IMR-90 (cell line): ENCODE results near the gene FRY. TPM values are rescaled to one million over a fixed set of nuclear protein-coding genes. Genes with fewer than 3 reads are reported as not detected.
A peak's percentile ranks its signal among the peaks of the same experiment; 100 is the strongest.

Experiments
- ATAC-seq: fragments of 200-7000 bp; cut with Tn5 transposase; 2 replicates; pipeline ENCODE4 v1.9.1; 2020; ENCODE audit warnings: low read depth, mild to moderate bottlenecking, moderate library complexity
- BruUV-seq: library from RNA; stranded (reverse); fragments of 400-500 nt; replicated peaks from 2 replicates; lab custom pipeline; 2021; lab: Mats Ljungman, UMichigan
- CTCF ChIA-PET: fragments of 300-600 bp; formaldehyde crosslinking; extraction: SDS; loops from one replicate; lab custom pipeline; 2021; ENCODE audit warnings: antibody characterized with exemption; lab: Yijun Ruan, JAX
- POLR2A ChIA-PET: fragments of 300-600 bp; sonication (Branson Sonifier 250); formaldehyde crosslinking; loops from one replicate; lab custom pipeline; 2022; ENCODE audit warnings: antibody characterized with exemption; ENCODE audit not compliant: unreplicated experiment; lab: Charles Lee
- DNase-seq: peaks from one replicate; pipeline ENCODE4 v3.0.0; 2013
- H2AFZ ChIP-seq: replicated peaks from 2 replicates; pipeline ENCODE3; 2013; ENCODE audit warnings: low read length, mild to moderate bottlenecking; ENCODE audit not compliant: poor library complexity
- H2AK5ac ChIP-seq: 2 replicates; pipeline ENCODE4 v1.6.1; 2013; ENCODE audit warnings: low read depth, low read length, inconsistent platforms
- H2AK9ac ChIP-seq: replicated peaks from 2 replicates; pipeline ENCODE3; 2013; ENCODE audit warnings: mild to moderate bottlenecking, low read depth, low read length, moderate library complexity; ENCODE audit not compliant: poor library complexity
- H2BK120ac ChIP-seq: 2 replicates; pipeline ENCODE4 v1.6.1; 2013; ENCODE audit warnings: low read depth, low read length, inconsistent platforms
- H2BK15ac ChIP-seq: 3 replicates; pipeline ENCODE4 v1.6.1; 2013; ENCODE audit warnings: low read depth, low read length, inconsistent platforms
- H2BK20ac ChIP-seq: 2 replicates; pipeline ENCODE4 v1.6.1; 2013; ENCODE audit warnings: low read depth, mild to moderate bottlenecking, inconsistent platforms, low read length, moderate library complexity
- H2BK5ac ChIP-seq: 2 replicates; pipeline ENCODE4 v1.6.1; 2013; ENCODE audit warnings: mild to moderate bottlenecking, low read depth, low read length, inconsistent platforms; ENCODE audit not compliant: poor library complexity, severe bottlenecking
- H3K14ac ChIP-seq: replicated peaks from 2 replicates; pipeline ENCODE4 v1.6.1; 2013; ENCODE audit warnings: low read depth, low read length, inconsistent platforms
- H3K18ac ChIP-seq: 2 replicates; pipeline ENCODE4 v1.6.1; 2013; ENCODE audit warnings: low read depth, low read length, control low read depth
- H3K23ac ChIP-seq: 2 replicates; pipeline ENCODE4 v1.6.1; 2013; ENCODE audit warnings: low read depth, low read length, inconsistent platforms
- H3K27ac ChIP-seq: 2 replicates; pipeline ENCODE4 v1.5.1; 2013; ENCODE audit warnings: mild to moderate bottlenecking, control low read depth, low read length; ENCODE audit not compliant: insufficient read depth
- H3K27me3 ChIP-seq: 2 replicates; pipeline ENCODE4 v1.6.1; 2013; ENCODE audit warnings: low read length; ENCODE audit not compliant: control insufficient read depth, insufficient read depth
- H3K36me3 ChIP-seq: 2 replicates; pipeline ENCODE4 v1.6.1; 2013; ENCODE audit warnings: low read length, mixed read lengths; ENCODE audit not compliant: control insufficient read depth, insufficient read depth
- H3K4ac ChIP-seq: 2 replicates; pipeline ENCODE4 v1.6.1; 2013; ENCODE audit warnings: low read depth, low read length, inconsistent platforms
- H3K4me1 ChIP-seq: 2 replicates; pipeline ENCODE4 v1.6.1; 2013; ENCODE audit warnings: low read length, mixed read lengths; ENCODE audit not compliant: control insufficient read depth, insufficient read depth
- H3K4me2 ChIP-seq: 2 replicates; pipeline ENCODE4 v1.6.1; 2013; ENCODE audit warnings: low read depth, mild to moderate bottlenecking, control low read depth, low read length, moderate library complexity
- H3K4me3 ChIP-seq: 2 replicates; pipeline ENCODE4 v1.5.1; 2013; ENCODE audit warnings: low read depth, mild to moderate bottlenecking, control low read depth, low read length, moderate library complexity; ENCODE audit not compliant: insufficient read depth
- H3K56ac ChIP-seq: 2 replicates; pipeline ENCODE4 v1.6.1; 2013; ENCODE audit warnings: low read length, inconsistent platforms; ENCODE audit not compliant: insufficient read depth; ENCODE audit errors: extremely low read depth
- H3K79me1 ChIP-seq, 2 experiments: 2 replicates each; pipeline ENCODE4 v1.6.1; 2013; ENCODE audit warnings: low read length in 2 of 2, inconsistent platforms in 1 of 2, low read depth in 1 of 2
- H3K9ac ChIP-seq: 2 replicates; pipeline ENCODE4 v1.6.1; 2013; ENCODE audit warnings: low read depth, low read length, control low read depth
- H3K9me1 ChIP-seq: 2 replicates; pipeline ENCODE4 v1.6.1; 2013; ENCODE audit warnings: low read length, inconsistent platforms; ENCODE audit not compliant: insufficient read depth
- H3K9me3 ChIP-seq: 2 replicates; pipeline ENCODE4 v1.6.1; 2013; ENCODE audit warnings: low read length; ENCODE audit not compliant: control insufficient read depth, insufficient read depth
- H4K20me1 ChIP-seq: 2 replicates; pipeline ENCODE4 v1.6.1; 2013; ENCODE audit warnings: low read length, inconsistent platforms; ENCODE audit not compliant: insufficient read depth
- H4K5ac ChIP-seq: 2 replicates; pipeline ENCODE4 v1.6.1; 2013; ENCODE audit warnings: mild to moderate bottlenecking, low read depth, low read length, control low read depth
- H4K8ac ChIP-seq, 2 experiments: 2 replicates each; pipeline ENCODE4 v1.6.1; 2013; ENCODE audit warnings: low read depth in 2 of 2, low read length in 2 of 2, control low read depth in 1 of 2, inconsistent platforms in 1 of 2
- H4K91ac ChIP-seq: 2 replicates; pipeline ENCODE4 v1.6.1; 2013; ENCODE audit warnings: low read depth, low read length, inconsistent platforms; ENCODE audit not compliant: insufficient read depth
- CEBPB ChIP-seq: IDR thresholded peaks from 2 replicates; pipeline ENCODE4 v1.6.1; 2012; ENCODE audit warnings: low read depth, low read length, improper control_type of control experiment
- CHD1 ChIP-seq: IDR thresholded peaks from 2 replicates; pipeline ENCODE4 v1.6.1; 2012; ENCODE audit warnings: low read depth, low read length, improper control_type of control experiment
- FOS ChIP-seq: fragments of 150-350 bp; IDR thresholded peaks from 2 replicates; pipeline ENCODE4 v1.6.1; 2016; ENCODE audit warnings: low read depth, low read length
- POLR2A ChIP-seq: IDR thresholded peaks from 2 replicates; pipeline ENCODE4 v1.6.1; 2012; ENCODE audit warnings: mild to moderate bottlenecking, low read depth, low read length
- WGBS, 2 experiments: methylation state at CpG; one replicate each; pipeline versions ENCODE4 v1.1.5 to v1.1.7; 2013; ENCODE audit warnings: missing lambda C conversion rate in 2 of 2; ENCODE audit not compliant: insufficient read length in 1 of 2; ENCODE audit errors: extremely low coverage in 2 of 2; 5-methylcytosine and 5-hydroxymethylcytosine counted together
- dilution Hi-C: fragments of 300-500 bp; cut with HindIII; formaldehyde crosslinking; loops from one replicate; pipeline ENCODE4 v1.14.3; 2018; ENCODE audit warnings: low sequenced_read_pairs; ENCODE audit not compliant: unreplicated experiment
- in situ Hi-C: fragments of 300-500 bp; cut with MboI; formaldehyde crosslinking; loops from 3 replicates; pipeline ENCODE4 v1.14.3; 2019; ENCODE audit warnings: low sequenced_read_pairs, inconsistent platforms, mixed read lengths
- intact Hi-C: fragments of 100-400 bp; cut with micrococcal nuclease; formaldehyde crosslinking; loops from 2 replicates; pipeline ENCODE4 v1.10.0; 2022
- polyA plus RNA-seq, 3 experiments: library from polyadenylated mRNA; depleted of rRNA; stranded (reverse); fragments of >200 nt; gene quantifications; 2 replicates each; pipeline ENCODE4 v1.2.3, GENCODE V29; 2012; ENCODE audit warnings: low replicate concordance in 1 of 3
- total RNA-seq: library from RNA; depleted of rRNA; stranded (reverse); fragments of >200 nt; gene quantifications from 2 replicates; pipeline ENCODE4 v1.2.3, GENCODE V29; 2012

Gene FRY
- total and polyA plus RNA-seq, 2 of the 4 experiments (the other 2 are of a cell fraction), result 3.0 to 4.8 TPM

DNA sequence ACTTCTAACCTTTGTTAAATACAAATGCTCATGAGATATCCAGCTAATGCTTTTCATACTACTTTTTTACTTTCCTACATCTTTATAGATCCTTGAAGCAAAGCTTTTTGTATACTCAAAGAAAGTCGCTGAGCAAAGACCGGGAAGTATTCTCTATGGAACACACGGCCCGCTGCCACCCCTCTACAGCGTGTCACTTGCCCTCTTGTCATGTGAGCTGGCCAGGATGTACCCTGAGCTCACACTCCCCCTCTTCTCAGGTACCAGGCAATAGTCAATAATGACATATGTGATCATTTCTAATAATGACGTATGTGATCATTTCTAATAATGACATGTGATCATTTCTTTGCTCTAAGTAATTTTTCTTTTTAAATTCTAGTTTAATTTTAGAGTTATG is 170.7 kb downstream of the FRY start:
- POLR2A ChIA-PET, result no interaction called here
- Histone ChIP-seq H3K9me3 (no peaks in the 10 kb centered on the region), H3K4me3 (no peak overlapping the region), H2AK5ac (0 out of 2 replicates have a peak overlapping the region, but pooled peaks have one; percentile 30), H3K56ac (no peak overlapping the region), H3K4ac (no peak overlapping the region), H3K36me3 (no peaks in the 10 kb centered on the region), H2BK5ac (no peak overlapping the region), H2BK15ac (no peak overlapping the region), H2AFZ (no peak overlapping the region), H3K27ac (no peak overlapping the region), H2BK20ac (no peak overlapping the region), H4K5ac (no peak overlapping the region), H3K9ac (no peak overlapping the region), H3K27me3 (no peaks in the 10 kb centered on the region), H3K4me1 (peaks cover 11% of the 10 kb centered on the region), H2AK9ac (no peak overlapping the region), H4K20me1 (no peaks in the 10 kb centered on the region), H3K4me2 (no peak overlapping the region), H4K8ac (no peak overlapping the region), H3K9me1 (peaks cover 5% of the 10 kb centered on the region; the same call in 1 of the 2 replicates), H3K23ac (no peak overlapping the region), H2BK120ac (no peak overlapping the region), H3K14ac (no peak overlapping the region), H4K91ac (no peak overlapping the region), H3K18ac (no peak overlapping the region), H3K79me1 (no peaks in the 10 kb centered on the region)
- ATAC-seq, result no peak
- dilution Hi-C loops (no loop called here), intact Hi-C loops (no loop called here), in situ Hi-C loops (no loop called here)
- CTCF ChIA-PET, result no interaction called here
- no peak for DNase-seq
- WGBS, 2 experiments, result no CpG with 5 or more reads among the region's 6 CpGs
- TF ChIP-seq CEBPB (no peak), POLR2A (no peak), FOS (no peak), CHD1 (no peak)
- BruUV-seq, result no TSS peak
